HEK293 (cell line): Measurements from ENCODE around the gene ABCA2.

Source experiments
- BCL11A ChIP-seq: fragments of 450-650 bp; formaldehyde crosslinking; IDR thresholded peaks from 2 replicates; pipeline ENCODE4 v1.5.1; 2016; ENCODE audit warnings: low read depth, missing biosample characterization, missing genetic modification characterization
- GFI1B ChIP-seq: fragments of 450-650 bp; formaldehyde crosslinking; IDR thresholded peaks from 2 replicates; pipeline ENCODE4 v1.5.1; 2016; ENCODE audit warnings: missing biosample characterization, missing genetic modification characterization
- GLI2 ChIP-seq: fragments of 450-650 bp; formaldehyde crosslinking; IDR thresholded peaks from 2 replicates; pipeline ENCODE4; 2017; ENCODE audit warnings: missing biosample characterization, missing genetic modification characterization, low read depth, borderline replicate concordance
- GLIS1 ChIP-seq: fragments of 450-650 bp; formaldehyde crosslinking; IDR thresholded peaks from 2 replicates; pipeline ENCODE4 v1.5.1; 2016; ENCODE audit warnings: missing biosample characterization, missing genetic modification characterization
- HOXD13 ChIP-seq: sonication (generic); formaldehyde crosslinking; IDR thresholded peaks from 2 replicates; pipeline ENCODE4 v1.8.0; 2022; ENCODE audit warnings: missing genetic modification reagents, borderline replicate concordance
- IKZF3 ChIP-seq: fragments of 450-650 bp; IDR thresholded peaks from 2 replicates; pipeline ENCODE4 v1.5.0; 2018; ENCODE audit warnings: missing biosample characterization, mild to moderate bottlenecking, missing genetic modification characterization, moderate library complexity
- KLF1 ChIP-seq: fragments of 450-650 bp; formaldehyde crosslinking; IDR thresholded peaks from 2 replicates; pipeline ENCODE4 v1.5.1; 2016; ENCODE audit warnings: missing biosample characterization, missing genetic modification characterization
- SCRT2 ChIP-seq: fragments of 450-650 bp; formaldehyde crosslinking; IDR thresholded peaks from 2 replicates; pipeline ENCODE4 v1.5.1; 2016; ENCODE audit warnings: missing biosample characterization, missing genetic modification characterization
- ZBTB17 ChIP-seq: fragments of 450-650 bp; formaldehyde crosslinking; IDR thresholded peaks from 2 replicates; pipeline ENCODE4 v1.5.1; 2016; ENCODE audit warnings: missing biosample characterization, missing genetic modification characterization
- ZBTB21 ChIP-seq: fragments of 450-650 bp; formaldehyde crosslinking; IDR thresholded peaks from 2 replicates; pipeline ENCODE4 v1.5.1; 2017; ENCODE audit warnings: missing biosample characterization, missing genetic modification characterization
- ZBTB6 ChIP-seq: fragments of 450-650 bp; formaldehyde crosslinking; IDR thresholded peaks from 2 replicates; pipeline ENCODE4 v1.5.1; 2017; ENCODE audit warnings: missing biosample characterization, missing genetic modification characterization
- ZFP41 ChIP-seq: fragments of 450-650 bp; formaldehyde crosslinking; IDR thresholded peaks from 2 replicates; pipeline ENCODE4 v1.5.1; 2016; ENCODE audit warnings: missing biosample characterization, missing genetic modification characterization, borderline replicate concordance
- ZNF112 ChIP-seq: fragments of 450-650 bp; formaldehyde crosslinking; IDR thresholded peaks from 2 replicates; pipeline ENCODE4 v1.5.0; 2017; ENCODE audit warnings: missing biosample characterization, missing genetic modification characterization
- ZNF121 ChIP-seq: fragments of 450-650 bp; formaldehyde crosslinking; IDR thresholded peaks from 2 replicates; pipeline ENCODE4 v1.5.1; 2016; ENCODE audit warnings: missing biosample characterization, missing genetic modification characterization
- ZNF146 ChIP-seq: fragments of 450-650 bp; formaldehyde crosslinking; IDR thresholded peaks from 2 replicates; pipeline ENCODE4 v1.5.1; 2016; ENCODE audit warnings: missing biosample characterization, missing genetic modification characterization
- ZNF169 ChIP-seq: fragments of 450-650 bp; formaldehyde crosslinking; IDR thresholded peaks from 2 replicates; pipeline ENCODE4 v1.5.1; 2016; ENCODE audit warnings: missing biosample characterization, missing genetic modification characterization
- ZNF174 ChIP-seq: fragments of 450-650 bp; formaldehyde crosslinking; IDR thresholded peaks from 2 replicates; pipeline ENCODE4 v1.5.0; 2017; ENCODE audit warnings: missing biosample characterization, mild to moderate bottlenecking, missing genetic modification characterization
- ZNF175 ChIP-seq: fragments of 450-650 bp; formaldehyde crosslinking; IDR thresholded peaks from 2 replicates; pipeline ENCODE4 v1.5.1; 2016; ENCODE audit warnings: missing biosample characterization, missing genetic modification characterization
- ZNF184 ChIP-seq: fragments of 450-650 bp; IDR thresholded peaks from 2 replicates; pipeline ENCODE4 v1.5.1; 2018; ENCODE audit warnings: missing biosample characterization, mild to moderate bottlenecking, missing genetic modification characterization
- ZNF350 ChIP-seq: fragments of 450-650 bp; formaldehyde crosslinking; IDR thresholded peaks from 2 replicates; pipeline ENCODE4 v1.5.0; 2017; ENCODE audit warnings: missing biosample characterization, mild to moderate bottlenecking, missing genetic modification characterization
- ZNF404 ChIP-seq: fragments of 450-650 bp; formaldehyde crosslinking; IDR thresholded peaks from 2 replicates; pipeline ENCODE4 v1.5.1; 2017; ENCODE audit warnings: missing biosample characterization, missing genetic modification characterization
- ZNF416 ChIP-seq: fragments of 450-650 bp; formaldehyde crosslinking; IDR thresholded peaks from 2 replicates; pipeline ENCODE4 v1.5.1; 2016; ENCODE audit warnings: missing biosample characterization, missing genetic modification characterization
- ZNF48 ChIP-seq: fragments of 450-650 bp; formaldehyde crosslinking; IDR thresholded peaks from 2 replicates; pipeline ENCODE4 v1.5.1; 2016; ENCODE audit warnings: missing biosample characterization, missing genetic modification characterization
- ZNF555 ChIP-seq: fragments of 450-650 bp; formaldehyde crosslinking; conservative IDR thresholded peaks from 2 replicates; pipeline ENCODE4 v1.5.1; 2017; ENCODE audit warnings: missing biosample characterization, mild to moderate bottlenecking, missing genetic modification characterization, inconsistent platforms
- ZNF596 ChIP-seq: fragments of 450-650 bp; IDR thresholded peaks from 2 replicates; pipeline ENCODE4 v1.5.0; 2018; ENCODE audit warnings: missing biosample characterization, mild to moderate bottlenecking, missing genetic modification characterization, moderate library complexity
- ZNF600 ChIP-seq: fragments of 450-650 bp; formaldehyde crosslinking; IDR thresholded peaks from 2 replicates; pipeline ENCODE4 v1.5.1; 2016; ENCODE audit warnings: missing biosample characterization, missing genetic modification characterization
- ZNF610 ChIP-seq: fragments of 450-650 bp; formaldehyde crosslinking; IDR thresholded peaks from 2 replicates; pipeline ENCODE4 v1.5.1; 2016; ENCODE audit warnings: missing biosample characterization, missing genetic modification characterization, borderline replicate concordance
- ZNF621 ChIP-seq: fragments of 450-650 bp; formaldehyde crosslinking; IDR thresholded peaks from 2 replicates; pipeline ENCODE4 v1.5.1; 2017; ENCODE audit warnings: missing biosample characterization, missing genetic modification characterization
- ZNF660 ChIP-seq: fragments of 450-650 bp; IDR thresholded peaks from 2 replicates; pipeline ENCODE4 v1.5.1; 2018; ENCODE audit warnings: missing biosample characterization, mild to moderate bottlenecking, missing genetic modification characterization
- ZNF670 ChIP-seq: fragments of 450-650 bp; formaldehyde crosslinking; IDR thresholded peaks from 2 replicates; pipeline ENCODE4 v1.5.1; 2016; ENCODE audit warnings: missing biosample characterization, missing genetic modification characterization, low read depth
- ZNF707 ChIP-seq: fragments of 450-650 bp; formaldehyde crosslinking; IDR thresholded peaks from 2 replicates; pipeline ENCODE4 v1.5.1; 2016; ENCODE audit warnings: missing biosample characterization, missing genetic modification characterization
- ZNF776 ChIP-seq: fragments of 450-650 bp; formaldehyde crosslinking; IDR thresholded peaks from 2 replicates; pipeline ENCODE4 v1.5.0; 2017; ENCODE audit warnings: missing biosample characterization, missing genetic modification characterization, borderline replicate concordance
- ZNF792 ChIP-seq: fragments of 450-650 bp; formaldehyde crosslinking; IDR thresholded peaks from 2 replicates; pipeline ENCODE4 v1.5.1; 2016; ENCODE audit warnings: missing biosample characterization, missing genetic modification characterization
- ZNF830 ChIP-seq: fragments of 450-650 bp; IDR thresholded peaks from 2 replicates; pipeline ENCODE4 v1.5.0; 2018; ENCODE audit warnings: missing biosample characterization, missing genetic modification characterization, low read depth, mild to moderate bottlenecking, moderate library complexity
- ZSCAN30 ChIP-seq: fragments of 450-650 bp; IDR thresholded peaks from 2 replicates; pipeline ENCODE4 v1.5.1; 2018; ENCODE audit warnings: missing biosample characterization, mild to moderate bottlenecking, missing genetic modification characterization, moderate library complexity
- TF ChIP-seq, protein P1 (sequence below): fragments of 450-650 bp; formaldehyde crosslinking; IDR thresholded peaks from 2 replicates; pipeline ENCODE4 v1.5.1; 2016; ENCODE audit warnings: missing biosample characterization, missing genetic modification characterization
- TF ChIP-seq, protein P2 (sequence below): fragments of 450-650 bp; formaldehyde crosslinking; IDR thresholded peaks from 2 replicates; pipeline ENCODE4 v1.5.1; 2017; ENCODE audit warnings: missing biosample characterization, missing genetic modification characterization
- TF ChIP-seq, protein P3 (sequence below): fragments of 450-650 bp; formaldehyde crosslinking; IDR thresholded peaks from 2 replicates; pipeline ENCODE4 v1.5.1; 2016; ENCODE audit warnings: missing biosample characterization, missing genetic modification characterization

The ABCA2 gene

GRCh38 chr9:137021979-137022661 lies 5.9 kb downstream of the ABCA2 start (continued):
- TF ChIP-seq GFI1B (tag by site-specific recombination): no peak
- TF ChIP-seq SCRT2: peak; percentile 87
- TF ChIP-seq ZNF621 (tag by site-specific recombination): no peak
- TF ChIP-seq IKZF3 (tag by site-specific recombination): no peak
- no peak for TF ChIP-seq ZNF596
- TF ChIP-seq, protein P1, sequence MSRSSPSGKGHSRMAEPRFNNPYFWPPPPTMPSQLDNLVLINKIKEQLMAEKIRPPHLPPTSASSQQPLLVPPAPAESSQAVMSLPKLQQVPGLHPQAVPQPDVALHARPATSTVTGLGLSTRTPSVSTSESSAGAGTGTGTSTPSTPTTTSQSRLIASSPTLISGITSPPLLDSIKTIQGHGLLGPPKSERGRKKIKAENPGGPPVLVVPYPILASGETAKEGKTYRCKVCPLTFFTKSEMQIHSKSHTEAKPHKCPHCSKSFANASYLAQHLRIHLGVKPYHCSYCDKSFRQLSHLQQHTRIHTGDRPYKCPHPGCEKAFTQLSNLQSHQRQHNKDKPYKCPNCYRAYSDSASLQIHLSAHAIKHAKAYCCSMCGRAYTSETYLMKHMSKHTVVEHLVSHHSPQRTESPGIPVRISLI (tag by site-specific recombination): no peak
- no peak for TF ChIP-seq ZNF660
- peak; percentile 67; the same call in 1 of the 2 replicates for TF ChIP-seq BCL11A
- no peak for TF ChIP-seq ZNF776 (tag by site-specific recombination)
- no peak for TF ChIP-seq ZFP41
- no peak for TF ChIP-seq ZNF174 (tag by site-specific recombination)
- no peak for TF ChIP-seq ZNF350 (tag by site-specific recombination)
- no peak for TF ChIP-seq GLIS1 (tag by site-specific recombination)
- no peak for TF ChIP-seq ZNF792 (tag by site-specific recombination)
- TF ChIP-seq ZNF707: no peak
- TF ChIP-seq ZNF610 (tag by site-specific recombination): no peak
- TF ChIP-seq, protein P2, sequence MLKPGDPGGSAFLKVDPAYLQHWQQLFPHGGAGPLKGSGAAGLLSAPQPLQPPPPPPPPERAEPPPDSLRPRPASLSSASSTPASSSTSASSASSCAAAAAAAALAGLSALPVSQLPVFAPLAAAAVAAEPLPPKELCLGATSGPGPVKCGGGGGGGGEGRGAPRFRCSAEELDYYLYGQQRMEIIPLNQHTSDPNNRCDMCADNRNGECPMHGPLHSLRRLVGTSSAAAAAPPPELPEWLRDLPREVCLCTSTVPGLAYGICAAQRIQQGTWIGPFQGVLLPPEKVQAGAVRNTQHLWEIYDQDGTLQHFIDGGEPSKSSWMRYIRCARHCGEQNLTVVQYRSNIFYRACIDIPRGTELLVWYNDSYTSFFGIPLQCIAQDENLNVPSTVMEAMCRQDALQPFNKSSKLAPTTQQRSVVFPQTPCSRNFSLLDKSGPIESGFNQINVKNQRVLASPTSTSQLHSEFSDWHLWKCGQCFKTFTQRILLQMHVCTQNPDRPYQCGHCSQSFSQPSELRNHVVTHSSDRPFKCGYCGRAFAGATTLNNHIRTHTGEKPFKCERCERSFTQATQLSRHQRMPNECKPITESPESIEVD (tag by site-specific recombination): no peak
- no peak for TF ChIP-seq ZSCAN30 (tag by site-specific recombination)
- TF ChIP-seq ZBTB21: no peak
- no peak for TF ChIP-seq ZNF146 (tag by site-specific recombination)
- no peak for TF ChIP-seq ZNF830 (tag by site-specific recombination)
- TF ChIP-seq, protein P3, sequence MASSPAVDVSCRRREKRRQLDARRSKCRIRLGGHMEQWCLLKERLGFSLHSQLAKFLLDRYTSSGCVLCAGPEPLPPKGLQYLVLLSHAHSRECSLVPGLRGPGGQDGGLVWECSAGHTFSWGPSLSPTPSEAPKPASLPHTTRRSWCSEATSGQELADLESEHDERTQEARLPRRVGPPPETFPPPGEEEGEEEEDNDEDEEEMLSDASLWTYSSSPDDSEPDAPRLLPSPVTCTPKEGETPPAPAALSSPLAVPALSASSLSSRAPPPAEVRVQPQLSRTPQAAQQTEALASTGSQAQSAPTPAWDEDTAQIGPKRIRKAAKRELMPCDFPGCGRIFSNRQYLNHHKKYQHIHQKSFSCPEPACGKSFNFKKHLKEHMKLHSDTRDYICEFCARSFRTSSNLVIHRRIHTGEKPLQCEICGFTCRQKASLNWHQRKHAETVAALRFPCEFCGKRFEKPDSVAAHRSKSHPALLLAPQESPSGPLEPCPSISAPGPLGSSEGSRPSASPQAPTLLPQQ (tag by site-specific recombination): peak; percentile 52; the same call in 1 of the 2 replicates
- no peak for TF ChIP-seq ZNF404
- TF ChIP-seq GLI2 (tag by site-specific recombination): no peak
- peak; percentile 97 for TF ChIP-seq KLF1
- TF ChIP-seq ZBTB6 (tag by site-specific recombination): no peak
- TF ChIP-seq ZNF48 (tag by site-specific recombination): no peak
- no peak for TF ChIP-seq ZNF416
- no peak for TF ChIP-seq ZNF121 (tag by site-specific recombination)
- no peak for TF ChIP-seq HOXD13
- no peak for TF ChIP-seq ZNF112 (tag by site-specific recombination)
- TF ChIP-seq ZNF175 (tag by site-specific recombination): no peak
- TF ChIP-seq ZNF670 (tag by site-specific recombination): no peak
- TF ChIP-seq ZNF600 (tag by site-specific recombination): peak; percentile 28; the same call in 1 of the 2 replicates
- TF ChIP-seq ZBTB17 (tag by site-specific recombination): peak; percentile 22; the same call in 1 of the 2 replicates
- TF ChIP-seq ZNF555 (tag by site-specific recombination): no peak
- no peak for TF ChIP-seq ZNF169 (tag by site-specific recombination)
- no peak for TF ChIP-seq ZNF184
